GM10847 (cell line): Measurements from ENCODE around the gene EYS.

Experiments used
- POLR2A ChIP-seq: IDR thresholded peaks from 2 replicates; pipeline ENCODE4 v1.6.1; 2011; ENCODE audit not compliant: insufficient read length; ENCODE audit errors: extremely low read depth

The EYS gene

DNA sequence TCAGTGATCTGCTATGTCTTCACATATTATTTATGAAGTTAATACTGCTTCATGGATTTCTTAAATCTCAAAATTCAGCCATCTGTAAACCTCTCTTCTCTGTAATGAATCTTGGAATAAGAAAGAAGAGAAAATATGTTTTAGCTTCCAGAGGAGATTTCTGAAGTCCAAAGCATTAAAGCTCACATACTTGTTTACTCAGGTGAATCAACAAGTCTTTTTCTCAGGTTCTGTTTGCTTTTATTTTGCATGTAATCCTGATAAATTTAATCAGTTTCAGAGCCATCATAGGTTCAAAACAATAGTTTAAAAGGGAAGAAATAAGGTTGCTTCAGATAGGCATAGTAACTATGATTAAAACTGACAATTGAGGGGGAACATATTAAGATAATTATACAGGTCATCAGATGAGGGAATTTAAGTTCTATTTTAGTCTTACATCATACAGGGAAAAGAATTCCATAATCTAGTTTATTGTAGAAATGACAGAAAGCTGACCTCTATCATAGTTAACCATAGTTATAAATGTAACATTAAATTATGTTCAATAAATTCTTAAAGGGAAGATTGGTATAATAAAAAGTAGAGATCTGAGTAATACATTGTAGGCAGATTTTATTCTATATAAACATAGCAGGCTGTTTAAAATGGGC is 716.2 kb downstream of the EYS start:
- no peak for TF ChIP-seq POLR2A

DNA sequence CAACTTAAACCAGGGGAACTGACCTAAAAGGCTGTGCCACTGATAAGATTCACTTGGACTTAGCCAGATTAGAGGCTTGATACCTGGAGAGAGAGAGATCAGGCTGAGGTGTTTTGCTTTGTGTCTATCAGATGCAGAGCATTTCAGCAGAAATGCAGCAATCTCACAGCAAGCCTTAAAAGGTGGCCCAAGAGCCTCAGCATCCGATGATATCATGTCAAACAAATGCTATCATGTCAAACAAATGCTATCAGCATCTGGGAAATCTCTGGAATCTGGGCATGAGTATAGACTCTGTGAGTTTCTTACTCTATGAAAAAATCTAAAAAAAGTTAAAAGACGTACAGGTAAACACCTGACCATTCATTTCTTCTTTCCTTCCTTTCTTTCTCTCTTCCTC is 718.9 kb downstream of the EYS start:
- TF ChIP-seq POLR2A: no peak

DNA sequence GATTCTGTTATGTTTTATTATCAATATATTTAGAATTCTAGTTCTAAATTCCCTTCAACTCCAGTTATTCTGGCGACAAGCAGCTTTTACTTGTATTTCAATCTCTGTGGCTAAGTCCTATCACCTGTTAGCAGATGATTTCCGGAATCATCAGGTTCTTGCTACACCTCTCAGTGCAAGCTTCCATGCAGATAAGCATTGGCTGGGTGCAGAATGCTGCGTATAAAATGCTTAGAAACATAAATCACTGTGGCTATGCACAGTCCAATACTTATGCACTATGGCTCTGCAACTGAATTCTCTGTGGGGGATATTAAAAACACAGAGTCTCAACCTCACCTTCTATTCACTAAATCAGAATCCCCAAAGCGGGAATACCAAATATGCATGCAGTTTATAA is 720.0 kb downstream of the EYS start:
- TF ChIP-seq POLR2A: no peak

DNA sequence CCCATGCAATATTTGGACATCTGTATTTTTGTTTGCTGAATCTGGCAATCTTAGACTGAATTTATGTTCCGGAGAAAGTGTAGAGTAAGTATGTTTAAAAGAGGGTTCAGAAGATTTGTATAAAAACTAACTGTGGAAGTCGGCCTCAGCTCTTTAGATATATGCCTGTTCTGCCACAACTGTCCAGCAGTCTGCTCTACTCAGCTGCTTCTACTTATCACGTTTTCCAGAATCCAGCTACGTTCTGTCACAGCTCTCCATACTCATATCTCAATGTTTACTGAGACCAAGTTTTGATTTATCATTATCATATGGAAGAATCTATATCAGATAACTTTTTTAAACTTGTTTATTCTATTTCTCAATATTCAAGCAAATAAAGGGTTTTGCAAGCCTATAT is 721.3 kb downstream of the EYS start:
- no peak for TF ChIP-seq POLR2A

DNA sequence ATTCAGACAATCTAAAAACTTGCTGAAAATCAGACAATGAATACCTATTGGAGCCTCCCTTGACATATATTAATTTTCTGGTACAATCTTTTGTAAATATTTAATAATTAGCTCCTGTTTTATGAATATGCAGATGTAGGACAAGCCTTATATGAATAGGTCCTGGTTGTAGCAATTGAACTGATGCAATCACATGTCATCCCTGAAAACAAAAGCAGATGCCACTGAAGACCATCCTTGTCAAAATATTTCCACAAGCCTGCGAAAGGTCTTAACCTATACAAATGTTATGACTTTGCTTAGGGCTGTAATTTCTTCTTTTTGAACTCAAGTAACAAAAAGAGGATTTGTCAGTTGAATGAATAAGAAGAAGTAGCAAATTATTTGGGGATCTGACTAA is 722.1 kb downstream of the EYS start:
- no peak for TF ChIP-seq POLR2A

DNA sequence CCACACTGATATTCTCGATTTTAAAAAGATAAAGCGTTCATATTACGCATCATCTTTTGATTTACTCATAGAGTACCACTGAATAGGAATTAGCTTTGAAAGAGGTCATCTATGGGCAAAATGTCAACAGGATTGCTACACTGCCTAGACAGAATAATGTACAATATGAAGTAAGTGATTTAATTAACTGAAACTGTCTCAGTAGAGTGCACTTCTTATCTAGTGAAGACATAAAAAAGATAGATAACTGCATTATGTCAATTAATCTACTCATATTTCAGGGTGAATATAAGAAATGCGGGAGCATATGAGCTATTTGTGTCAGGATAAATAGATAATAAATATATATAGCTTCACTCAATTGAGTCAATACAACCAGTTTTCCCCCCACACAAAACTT is 723.9 kb downstream of the EYS start:
- no peak for TF ChIP-seq POLR2A

DNA sequence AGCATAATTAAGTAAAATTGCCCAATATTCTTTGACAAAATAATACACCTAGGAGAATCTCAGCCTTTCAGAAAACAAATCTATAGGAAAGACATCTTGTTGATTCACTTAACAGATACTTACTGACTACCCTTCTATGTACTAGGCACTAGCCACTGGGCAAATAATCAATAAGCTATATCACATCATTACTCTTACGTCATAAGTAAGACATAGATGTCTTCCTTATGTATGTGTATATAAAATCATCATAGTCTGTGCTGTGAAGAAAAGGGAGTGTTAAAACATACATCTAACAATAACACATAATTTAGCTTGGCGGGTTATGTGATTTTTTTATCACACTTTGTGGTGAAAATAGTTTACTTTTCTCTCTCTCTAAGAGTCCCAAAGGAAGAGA is 733.9 kb downstream of the EYS start:
- TF ChIP-seq POLR2A: no peak

DNA sequence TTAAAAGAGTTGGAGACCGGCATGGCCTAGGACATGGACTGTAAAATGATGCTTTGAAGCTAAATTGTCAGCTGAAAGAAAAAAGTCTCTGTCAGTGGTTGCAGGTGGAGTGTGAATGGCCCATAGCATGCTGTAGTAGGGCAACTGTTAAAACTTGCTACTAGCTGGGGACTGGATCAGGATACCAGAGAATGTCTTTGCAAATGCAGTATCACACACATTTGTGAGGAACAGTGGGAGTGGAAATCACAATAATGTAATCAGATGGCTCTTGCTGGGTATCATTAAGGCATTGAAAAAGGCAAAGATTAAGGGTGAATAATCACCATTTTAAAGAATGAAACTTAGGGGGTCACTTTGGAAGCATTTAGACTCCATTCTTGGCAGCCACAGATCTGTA is 737.9 kb downstream of the EYS start:
- TF ChIP-seq POLR2A: no peak

DNA sequence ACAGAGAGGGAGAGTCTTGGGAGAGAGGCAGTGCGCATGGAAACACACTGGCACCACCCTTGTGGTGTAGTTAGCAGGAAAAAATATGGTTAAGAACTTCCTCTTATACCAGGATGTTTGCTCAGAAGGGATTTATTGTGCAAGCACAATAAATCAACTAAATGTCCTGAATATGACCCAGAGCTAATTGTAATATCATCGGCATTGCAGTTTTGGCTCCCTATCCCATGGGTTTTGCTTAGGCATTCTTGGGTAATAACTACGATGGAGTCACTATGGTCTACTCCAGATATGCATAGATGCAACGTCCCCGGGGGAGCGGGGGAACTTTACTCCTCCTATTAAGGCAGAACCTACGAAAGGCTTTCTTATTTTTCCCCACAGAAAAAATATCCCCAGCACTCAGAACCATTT is 751.6 kb downstream of the EYS start:
- no peak for TF ChIP-seq POLR2A

DNA sequence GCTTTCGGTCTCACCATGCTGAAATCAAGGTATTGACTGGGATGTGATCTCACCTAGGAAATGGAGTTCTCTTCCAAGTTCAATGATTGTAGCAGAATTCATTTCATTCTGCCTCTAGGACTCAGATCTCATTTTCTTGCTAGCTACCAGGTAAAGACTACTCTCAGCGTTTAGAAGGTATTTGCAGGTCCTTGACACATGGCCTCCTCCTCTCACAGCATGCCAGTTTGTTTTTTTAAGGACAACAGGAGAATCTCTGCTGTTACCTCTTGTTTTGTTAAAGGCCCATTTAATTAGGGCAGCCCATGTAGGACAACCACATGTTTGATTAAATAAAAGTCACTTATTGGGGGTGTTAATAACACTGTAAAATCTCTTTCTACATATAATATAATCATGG is 757.8 kb downstream of the EYS start:
- TF ChIP-seq POLR2A: no peak

DNA sequence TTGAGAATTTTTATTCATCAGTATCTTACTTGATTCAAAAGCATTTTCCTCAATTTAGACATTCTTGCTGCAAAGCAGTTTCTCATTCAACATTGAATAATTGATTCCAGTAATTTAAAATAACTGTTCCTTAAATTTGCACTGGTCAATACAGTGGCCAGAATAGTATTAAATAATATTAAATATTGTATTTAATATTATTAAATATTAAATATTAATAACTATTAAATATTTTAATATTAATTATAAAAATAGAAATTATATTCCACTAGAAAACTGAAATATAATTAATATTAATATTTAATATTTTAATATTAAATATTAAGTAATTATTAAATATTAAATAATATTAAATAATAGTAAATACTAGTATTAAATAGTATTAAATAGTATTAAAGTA is 758.8 kb downstream of the EYS start:
- TF ChIP-seq POLR2A: no peak

DNA sequence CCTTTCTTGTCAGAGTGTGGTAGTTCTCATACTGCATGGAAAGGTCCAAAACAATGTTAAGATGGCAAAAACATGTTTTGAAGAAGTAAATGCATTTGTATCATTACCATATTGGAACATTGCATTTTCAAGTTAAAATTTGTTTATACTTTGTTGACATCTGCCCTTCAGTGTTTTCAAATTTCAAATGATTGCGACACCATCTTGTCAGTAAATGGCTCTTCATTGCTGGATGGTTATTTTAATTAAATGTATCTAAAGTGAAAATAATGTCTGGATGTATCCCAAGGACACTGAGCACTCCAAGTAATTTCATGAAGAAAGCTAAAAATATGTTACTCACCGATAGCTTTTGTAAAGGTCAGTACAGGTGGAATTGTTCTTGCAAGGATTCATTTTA is 761.6 kb downstream of the EYS start:
- TF ChIP-seq POLR2A: no peak

DNA sequence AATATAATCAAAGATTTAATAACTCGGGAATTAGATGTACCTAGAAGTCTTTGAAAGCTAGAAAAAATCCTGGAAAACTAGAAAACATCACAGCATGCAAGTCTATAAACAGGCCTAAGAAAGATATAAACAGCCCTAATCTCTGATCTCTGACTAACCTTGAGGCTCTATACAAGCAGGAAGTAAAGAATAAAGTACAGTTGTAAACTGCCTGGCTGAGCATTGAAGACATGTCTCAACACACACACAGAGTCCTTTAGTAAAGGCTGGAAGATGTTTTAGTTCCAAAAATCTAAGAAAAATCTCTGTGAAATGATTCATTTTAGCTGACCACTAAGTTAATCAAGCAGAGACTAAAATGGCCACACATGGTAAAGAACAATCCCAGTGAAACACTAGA is 774.5 kb downstream of the EYS start:
- no peak for TF ChIP-seq POLR2A

DNA sequence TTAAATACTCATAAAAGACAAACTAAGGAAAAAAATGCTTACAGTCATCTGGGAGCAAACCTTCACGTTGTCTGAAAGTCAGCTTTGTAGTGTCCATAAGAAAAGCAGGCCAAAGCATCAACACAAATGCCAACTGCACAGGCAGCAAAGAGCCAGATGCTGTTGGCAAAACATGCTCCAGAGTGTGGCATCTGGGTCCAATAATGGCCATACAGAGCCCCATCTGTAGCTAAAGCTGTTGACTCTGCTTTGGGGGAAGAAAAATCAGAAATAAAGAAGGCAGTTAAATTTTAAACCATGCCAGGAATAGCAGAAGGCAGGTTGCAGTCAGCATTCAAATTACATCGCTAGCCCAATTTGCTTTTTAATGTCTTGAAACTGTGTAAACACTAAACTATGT is 776.3 kb downstream of the EYS start:
- TF ChIP-seq POLR2A: no peak

DNA sequence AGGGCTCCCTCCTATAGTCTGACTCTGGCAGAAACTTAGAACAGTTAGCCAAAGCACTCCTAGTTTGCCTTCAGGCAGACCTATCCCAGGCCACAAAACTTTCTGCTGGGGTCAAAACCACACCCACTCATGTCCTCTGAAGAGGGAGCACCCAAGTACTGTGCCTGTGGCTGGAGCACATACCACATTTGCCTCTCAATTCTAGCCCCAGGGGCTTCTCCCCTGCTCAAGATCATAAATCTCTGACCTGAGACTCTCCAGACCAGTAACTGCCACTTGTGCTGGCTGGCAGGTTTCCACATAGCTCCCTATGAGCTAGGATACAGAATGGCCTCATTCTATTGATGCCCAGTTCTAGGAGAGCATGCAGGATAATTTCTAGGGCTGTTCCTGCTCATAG is 781.0 kb downstream of the EYS start:
- TF ChIP-seq POLR2A: no peak

DNA sequence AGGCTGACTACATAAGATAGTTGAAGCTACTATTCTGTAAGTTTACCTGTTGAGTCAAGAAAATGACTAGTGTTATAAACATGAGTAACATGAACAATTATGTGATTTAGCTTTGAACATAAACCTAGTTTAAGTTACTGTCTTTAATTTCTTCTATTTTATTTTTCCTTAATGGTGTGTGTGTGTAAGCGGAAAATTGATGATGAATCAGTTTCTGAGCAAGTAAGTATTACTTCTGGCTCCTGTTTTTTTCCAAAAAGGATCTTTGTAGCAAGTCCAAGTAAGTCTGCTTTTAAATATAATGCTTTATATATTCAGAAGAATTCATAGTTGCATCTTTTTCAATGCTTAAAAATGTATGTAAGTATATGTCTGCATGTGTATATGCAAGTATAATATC is 786.8 kb downstream of the EYS start:
- no peak for TF ChIP-seq POLR2A

DNA sequence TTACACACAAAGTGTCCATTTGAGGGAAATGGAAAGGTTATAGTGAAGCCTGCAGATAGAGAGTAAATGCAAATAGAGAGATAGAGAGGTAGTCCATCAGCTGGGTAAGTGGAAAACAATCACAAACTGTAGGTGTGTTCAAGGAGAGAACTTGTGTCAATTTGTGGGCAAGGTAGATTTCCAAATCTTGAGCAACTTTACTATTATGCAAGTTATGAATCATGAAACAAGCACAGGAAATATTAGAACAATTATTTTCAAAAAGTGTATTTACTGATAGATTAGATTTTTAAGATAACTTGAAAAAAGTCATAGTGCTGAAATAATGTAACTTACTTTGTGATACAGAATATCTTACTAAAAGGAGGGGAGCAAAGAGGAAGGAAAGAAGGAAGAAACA is 792.9 kb downstream of the EYS start:
- TF ChIP-seq POLR2A: no peak

DNA sequence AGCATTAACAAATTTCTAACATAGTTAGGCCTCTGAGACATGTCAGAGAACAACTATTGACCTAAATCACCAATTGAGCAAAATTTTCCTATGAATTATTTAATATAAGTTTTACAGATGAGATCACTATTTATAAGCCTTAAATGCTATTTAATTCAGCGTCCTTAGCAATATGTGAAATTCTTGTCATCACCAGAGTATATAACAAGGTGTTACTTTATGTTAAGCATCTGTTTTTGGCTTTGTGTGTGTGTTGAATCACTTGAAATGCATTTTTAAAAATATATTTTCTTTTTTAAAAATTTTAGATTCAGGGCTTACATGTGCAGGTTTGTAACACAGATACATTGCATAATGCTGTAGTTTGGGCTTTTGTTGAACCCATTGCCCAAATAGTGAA is 794.1 kb downstream of the EYS start:
- no peak for TF ChIP-seq POLR2A

DNA sequence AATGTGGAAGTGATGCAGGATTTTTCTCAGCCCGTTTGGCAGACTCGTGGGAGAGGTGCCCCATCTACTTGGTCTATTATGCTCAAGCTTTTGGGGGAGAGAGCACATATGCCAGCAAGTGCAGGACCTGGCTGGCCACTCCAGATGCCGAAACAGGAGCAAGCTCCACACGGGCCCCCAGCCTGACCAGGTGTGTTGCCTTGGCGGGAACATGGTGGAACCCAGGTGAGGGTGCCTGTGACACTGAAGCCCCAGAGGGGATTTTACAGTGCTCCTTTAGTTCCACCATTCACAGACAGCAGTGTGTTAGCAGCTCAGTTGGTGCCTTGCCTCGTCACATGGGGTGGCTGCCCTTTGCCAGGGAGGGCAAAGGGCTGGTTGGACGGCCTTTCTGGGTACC is 798.9 kb downstream of the EYS start:
- TF ChIP-seq POLR2A: no peak

DNA sequence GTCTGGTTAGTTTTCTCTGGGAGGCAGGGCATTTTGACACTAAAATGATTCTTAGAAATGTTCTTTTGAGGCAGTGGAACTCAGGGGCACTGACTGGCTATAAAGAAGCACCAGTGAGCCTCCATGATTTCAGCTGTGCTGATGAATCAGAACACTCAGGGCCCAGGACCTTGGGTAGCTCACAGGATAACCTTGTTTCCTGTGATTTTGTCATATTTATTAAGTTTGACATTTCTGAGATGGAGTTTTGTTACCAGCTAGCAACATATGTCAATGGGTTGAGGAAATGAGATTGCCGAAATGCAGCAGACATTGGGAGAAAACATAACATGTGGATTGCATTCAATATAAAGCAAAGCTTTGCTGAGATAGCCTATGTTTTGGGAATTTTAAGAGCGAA is 802.4 kb downstream of the EYS start:
- TF ChIP-seq POLR2A: no peak
